RCC 7860 (cell line): Measurements from ENCODE around the gene TTC39C.

Experiments used
- DNase-seq: peaks from one replicate; pipeline ENCODE4 v3.0.0-alpha.2; 2015; ENCODE audit warnings: low spot score
- FAIRE-seq: peaks from 2 replicates; lab custom pipeline; 2012; peaks lifted over from hg19 to GRCh38; lab: Jason Lieb, UNC

TTC39C gene

DNA sequence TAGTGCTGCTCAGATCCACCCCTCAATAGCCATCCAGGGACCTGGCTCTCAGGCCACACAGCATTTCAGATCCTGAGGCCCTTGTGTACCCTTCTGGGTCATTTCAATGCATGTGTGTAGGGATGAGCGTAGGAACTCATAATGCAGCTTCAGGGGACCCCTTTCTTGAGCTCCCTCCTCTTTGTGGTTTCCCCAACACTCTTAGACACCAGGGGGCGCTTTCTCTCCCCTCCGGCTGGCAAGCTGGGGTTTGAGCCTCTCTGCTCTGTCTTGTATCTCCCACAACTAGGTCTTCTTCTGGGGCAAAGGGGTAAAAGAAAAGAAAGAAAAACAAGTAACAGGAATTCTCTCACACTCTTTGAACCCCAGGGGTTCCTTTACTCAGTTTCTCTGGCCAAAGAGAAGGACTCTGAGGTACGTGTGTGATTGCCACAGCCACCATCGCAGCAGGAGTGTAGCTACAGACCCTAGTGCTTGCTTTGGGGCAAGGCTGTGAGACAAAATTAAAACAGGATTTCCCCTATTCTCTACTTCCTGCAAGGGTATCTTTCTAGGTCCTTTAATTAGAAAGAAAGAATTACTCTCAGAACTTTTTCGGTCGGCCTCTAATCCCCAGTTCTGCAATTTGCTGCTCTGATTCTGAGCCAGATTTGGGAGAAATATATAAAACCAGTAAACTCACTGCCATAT, 162.3 kb downstream of the TTC39C start:
- FAIRE-seq: no peak

DNA sequence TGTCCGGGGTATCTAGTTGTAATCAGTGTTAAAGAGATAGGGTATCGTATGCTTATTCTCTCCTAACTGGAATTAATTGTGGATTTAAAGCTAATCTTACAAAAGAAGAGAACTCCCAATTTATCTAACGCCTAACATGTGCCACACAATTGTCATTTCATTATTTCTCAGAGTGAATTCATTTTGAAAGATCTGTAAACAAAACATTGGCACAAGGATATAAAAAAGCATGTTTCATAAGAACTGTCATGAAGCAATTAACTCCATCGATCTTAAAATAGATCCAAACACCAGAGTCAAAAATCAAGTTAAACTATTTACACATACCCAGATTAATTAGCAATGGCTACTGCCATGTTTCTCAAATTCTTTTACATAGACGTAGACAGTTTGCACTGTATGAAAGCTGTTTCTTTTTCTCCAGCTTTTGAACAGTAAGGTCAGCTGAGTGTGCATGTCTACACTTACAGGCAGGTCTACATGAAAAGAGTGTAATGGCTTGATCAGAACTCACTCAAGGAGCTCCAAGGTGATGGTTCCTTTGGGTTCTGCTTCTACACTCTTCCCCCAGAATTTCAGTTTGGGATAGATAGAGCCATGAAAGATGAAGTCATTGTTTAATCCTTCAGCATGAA, 163.1 kb downstream of the TTC39C start:
- DNase-seq (no peak), FAIRE-seq (no peak)

More for the DNA sequence above, 162.3 kb downstream of the TTC39C start:
- DNase-seq: no peak

DNA sequence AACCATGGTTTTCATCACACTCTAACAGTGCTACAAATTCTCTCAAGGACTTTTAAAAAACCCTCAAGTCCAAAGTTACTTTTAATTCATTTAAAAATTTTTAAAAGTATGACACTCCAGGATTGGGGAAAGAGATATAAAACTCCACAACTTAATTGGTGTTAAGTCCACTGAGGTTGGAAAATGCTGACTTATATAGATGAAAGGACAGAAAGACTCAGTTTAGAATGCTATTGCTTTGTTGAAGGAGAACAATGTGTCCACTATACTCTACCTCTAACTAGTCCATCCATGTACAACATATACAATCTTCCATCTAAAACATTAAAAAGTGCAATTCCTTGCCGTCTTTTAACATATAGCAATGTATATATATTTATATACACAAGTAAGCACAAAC, 165.5 kb downstream of the TTC39C start:
- no peak for FAIRE-seq

DNA sequence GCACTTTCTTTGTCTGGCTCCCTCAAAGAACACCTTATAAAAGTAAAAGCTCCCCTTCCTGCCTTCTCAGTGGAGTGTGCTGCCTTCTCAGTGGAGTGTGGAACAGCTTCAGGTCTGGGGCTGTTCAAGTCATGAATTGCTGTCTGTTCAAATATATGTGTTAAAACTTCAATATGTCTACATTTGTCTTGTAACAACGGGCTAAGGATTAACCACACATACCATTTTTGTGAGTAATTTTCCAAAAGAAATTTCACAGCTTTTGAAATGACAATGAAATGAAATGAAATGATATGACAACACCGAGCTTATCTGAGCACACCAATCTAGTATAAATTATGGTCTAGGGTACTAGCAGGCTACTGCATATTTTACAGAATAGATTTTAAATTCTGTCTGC, 167.3 kb downstream of the TTC39C start:
- FAIRE-seq (no peak), DNase-seq (no peak)

More for the DNA sequence above, 165.5 kb downstream of the TTC39C start:
- DNase-seq: no peak
